Left ventricle myocardium superior (tissue), 1 donor: ENCODE results near the gene LILRB5. TPM values are rescaled to one million over a fixed set of nuclear protein-coding genes. Genes with fewer than 3 reads are reported as not detected.

Experiments used
- ATAC-seq: fragments of 200-7000 bp; cut with Tn5 transposase; one replicate; pipeline ENCODE4 v1.9.1; 2020; ENCODE audit warnings: mild to moderate bottlenecking, moderate library complexity
- DNase-seq: peaks from one replicate; pipeline ENCODE4 v3.0.0-alpha.2; 2020
- intact Hi-C: fragments of 100-400 bp; cut with micrococcal nuclease; formaldehyde crosslinking; loops from one replicate; pipeline ENCODE4 v1.11.0; 2022
- microRNA-seq: library from miRNA; unstranded; fragments of <30 nt; microRNA quantifications from one replicate; pipeline ENCODE4 v1.2.0, GENCODE V29; 2020; ENCODE audit warnings: borderline number of aligned reads
- total RNA-seq: library from RNA; stranded (reverse); fragmentation: NEBNext Ultra II Directional; extraction: Animal tissue kit (Norgen Biotek cat#: 25700); gene quantifications from one replicate; pipeline ENCODE4 v1.2.1, GENCODE V29; 2021
- donor health status: DM: no; HTN: yes; CAD: no; lungs with severe emphysema.

LILRB5 gene
- total RNA-seq, 1 donor from 2014 or later = 5.5 TPM

- ATAC-seq (no peak), DNase-seq (no peak)
- intact Hi-C loops = no loop called here
Observed at GRCh38 chr19:54206030-54206830, 50.8 kb downstream of the LILRB5 start.

DNA sequence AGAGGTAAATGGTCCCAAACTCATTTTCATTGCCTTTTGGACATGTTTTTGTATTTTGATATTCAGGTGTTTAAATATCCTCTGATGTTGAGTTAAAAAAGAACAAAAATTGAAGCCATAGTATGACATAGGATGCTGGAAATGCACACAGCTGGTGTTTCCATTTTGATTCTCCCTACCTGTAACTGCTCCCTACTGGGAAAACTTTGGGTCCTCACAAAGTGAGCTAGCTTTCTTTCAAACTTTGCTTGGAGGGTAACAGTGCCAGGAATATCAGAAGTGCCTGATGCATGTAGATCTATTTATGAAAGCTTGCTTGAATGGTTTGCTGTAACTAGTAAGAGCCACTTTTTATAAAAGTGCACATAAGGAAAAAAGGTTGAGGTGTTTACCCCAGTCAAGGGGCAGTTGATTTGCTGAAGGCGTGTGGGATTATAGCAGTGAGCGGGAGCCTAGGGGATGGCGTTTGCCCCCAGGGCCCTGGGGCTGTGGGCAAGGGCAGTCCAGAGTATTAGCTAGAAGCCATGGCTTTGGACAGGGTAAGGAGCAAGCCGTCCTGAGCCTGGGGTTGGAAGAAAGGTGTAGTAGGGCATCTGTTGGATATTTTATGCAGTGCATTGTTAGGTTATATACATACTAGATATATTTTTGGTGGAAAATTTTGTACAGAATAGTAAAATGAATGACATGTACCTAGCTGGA, 52.2 kb downstream of the LILRB5 start:
- intact Hi-C loops = no loop called here
- no peak for ATAC-seq
- no peak for DNase-seq

DNA sequence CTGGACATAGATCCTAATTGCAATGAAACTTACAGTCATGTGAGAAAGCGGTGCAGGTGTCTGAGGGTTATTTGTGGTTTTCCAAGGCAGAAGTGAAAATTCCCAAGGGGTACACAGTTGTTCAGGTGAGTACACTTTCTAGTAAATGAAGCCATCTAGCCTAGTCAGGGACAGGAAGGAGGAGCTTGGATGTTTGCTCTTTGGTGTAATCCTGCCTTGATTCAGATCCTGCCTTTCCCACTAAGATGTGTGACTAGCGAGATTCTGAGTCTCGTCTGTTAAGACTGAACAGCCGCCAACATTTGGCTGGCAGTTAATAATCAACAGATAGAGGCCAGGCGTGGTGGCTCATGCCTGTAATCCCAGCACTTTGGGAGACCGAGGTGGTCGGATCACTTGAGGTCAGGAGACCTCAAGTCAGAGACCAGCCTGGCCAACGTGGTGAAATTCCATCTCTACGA, 53.9 kb downstream of the LILRB5 start:
- intact Hi-C loops = no loop called here
- DNase-seq (no peak), ATAC-seq (no peak)

DNA sequence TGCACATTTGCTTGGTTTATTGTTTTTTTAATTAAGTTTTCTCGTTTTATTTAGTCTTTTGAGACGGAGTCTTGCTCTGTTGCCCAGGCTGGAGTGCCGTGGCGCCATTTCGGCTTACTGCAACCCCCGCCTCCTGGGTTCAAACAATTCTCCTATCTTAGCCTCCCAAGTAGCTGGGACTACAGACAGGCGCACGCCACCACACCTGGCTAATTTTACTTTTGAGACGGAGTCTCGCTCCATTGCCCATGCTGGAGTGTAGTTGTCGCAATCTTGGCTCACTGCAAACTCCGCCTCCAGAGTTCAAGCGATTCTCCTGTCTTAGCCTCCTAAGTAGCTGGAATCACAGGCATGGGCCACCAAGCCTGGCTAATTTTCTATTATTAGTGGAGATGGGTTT, 55.1 kb downstream of the LILRB5 start:
- no peak for DNase-seq
- intact Hi-C loops = no loop called here
- ATAC-seq = no peak

DNA sequence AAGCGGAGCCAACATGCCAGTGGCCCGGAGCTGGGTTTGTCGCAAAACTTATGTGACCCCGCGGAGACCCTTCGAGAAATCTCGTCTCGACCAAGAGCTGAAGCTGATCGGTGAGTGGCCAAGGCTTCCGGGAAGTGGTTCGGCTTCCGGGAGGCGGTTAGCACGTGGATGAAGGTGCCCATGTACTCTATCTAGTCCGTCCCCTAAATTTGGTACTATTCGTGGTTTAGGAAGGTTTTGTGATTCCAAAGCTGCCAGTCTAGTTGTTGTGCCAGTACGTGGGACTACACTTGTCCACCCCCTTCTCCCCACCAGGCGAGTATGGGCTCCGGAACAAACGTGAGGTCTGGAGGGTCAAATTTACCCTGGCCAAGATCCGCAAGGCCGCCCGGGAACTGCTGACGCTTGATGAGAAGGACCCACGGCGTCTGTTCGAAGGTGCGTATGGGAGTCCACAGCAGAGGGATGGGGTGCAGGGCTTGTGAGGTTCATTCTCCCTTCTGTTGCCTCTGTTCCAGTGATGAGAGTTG, 55.8 kb downstream of the LILRB5 start:
- no peak for ATAC-seq
- intact Hi-C loops = no loop called here
- DNase-seq = no peak

Small RNA genes lying within 50 kb of the gene (microRNA-seq; reads per million reads assigned to microRNA genes)
- not detected for gene MIR4752

Other genes starting within 250 kb of the LILRB5 start
- not detected for gene VSTM1, start 193.4 kb downstream of the LILRB5 start, total RNA-seq
- not detected for gene TARM1, start 175.9 kb downstream of the LILRB5 start, total RNA-seq
- gene OSCAR, start 156.5 kb downstream of the LILRB5 start, total RNA-seq = 1.1 TPM
- gene NDUFA3, start 154.4 kb downstream of the LILRB5 start, total RNA-seq = 589 TPM
- 14.3 TPM for gene TFPT, start 141.6 kb downstream of the LILRB5 start, total RNA-seq
- gene PRPF31, start 141.5 kb downstream of the LILRB5 start, total RNA-seq = 43.2 TPM
- 23.2 TPM for gene CNOT3, start 119.5 kb downstream of the LILRB5 start, total RNA-seq
- 5.9 TPM for gene LENG1, start 97.6 kb downstream of the LILRB5 start, total RNA-seq
- gene TMC4, start 84.1 kb downstream of the LILRB5 start, total RNA-seq = 1.7 TPM
- 14.8 TPM for gene MBOAT7, start 67.7 kb downstream of the LILRB5 start, total RNA-seq
- 18.5 TPM for gene TSEN34, start 66.0 kb downstream of the LILRB5 start, total RNA-seq
- gene RPS9, start 56.4 kb downstream of the LILRB5 start, total RNA-seq = 601 TPM
- 4.3 TPM for gene LILRB3, start 34.3 kb downstream of the LILRB5 start, total RNA-seq
- gene LILRA6, start 14.5 kb downstream of the LILRB5 start, total RNA-seq = 2.3 TPM
- gene LILRB2, start 23.8 kb upstream of the LILRB5 start, total RNA-seq = 2.7 TPM
- 1.2 TPM for gene LILRA5, start 55.9 kb upstream of the LILRB5 start, total RNA-seq
- not detected for gene LILRA4, start 81.9 kb upstream of the LILRB5 start, total RNA-seq
- 5.9 TPM for gene LAIR1, start 107.7 kb upstream of the LILRB5 start, total RNA-seq
- gene TTYH1, start 158.2 kb upstream of the LILRB5 start, total RNA-seq = 1.6 TPM
- 69.1 TPM for gene LENG8, start 191.9 kb upstream of the LILRB5 start, total RNA-seq
- gene LENG9, start 206.5 kb upstream of the LILRB5 start, total RNA-seq = 1.4 TPM
- 11.0 TPM for gene CDC42EP5, start 216.0 kb upstream of the LILRB5 start, total RNA-seq
- gene LAIR2, start 245.6 kb upstream of the LILRB5 start, total RNA-seq = not detected